Choroid plexus epithelial cell (primary cell): ENCODE data around the gene MED12.

Experiments
- DNase-seq: peaks from one replicate; pipeline ENCODE4 v3.0.0-alpha.2; 2010; ENCODE audit warnings: low read depth
- H3K4me3 ChIP-seq: 2 replicates; pipeline ENCODE4 v1.5.1; 2011; ENCODE audit warnings: low read depth, mild to moderate bottlenecking, control low read depth, low read length, moderate library complexity
- TF ChIP-seq, protein P1 (sequence below): conservative IDR thresholded peaks from 2 replicates; pipeline ENCODE4 v1.5.1; 2011; ENCODE audit warnings: low read depth, mild to moderate bottlenecking, control low read depth, inconsistent platforms, low read length, moderate library complexity

The MED12 gene

DNA sequence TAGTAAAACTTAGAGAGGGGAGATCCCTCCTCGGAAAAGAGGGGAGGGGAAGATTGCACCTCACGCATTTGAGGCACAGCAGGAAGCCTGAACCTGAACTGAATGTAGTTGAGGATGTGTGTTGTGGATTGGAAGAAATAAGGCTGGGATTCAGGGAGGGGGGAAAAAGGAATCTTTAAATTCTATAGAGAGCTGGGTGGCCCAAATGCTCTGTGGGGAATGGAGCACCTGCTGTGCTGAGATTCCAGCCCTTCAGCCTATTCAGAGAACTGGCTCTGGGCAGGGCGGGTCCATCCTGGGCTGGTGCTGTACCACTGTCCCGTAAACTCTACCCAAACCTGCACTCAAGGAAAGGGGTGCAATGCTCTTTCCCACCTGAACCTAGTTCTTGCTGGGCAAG lies 18.7 kb upstream of the MED12 start:
- no peak overlapping the region for H3K4me3 ChIP-seq
- TF ChIP-seq, protein P1, sequence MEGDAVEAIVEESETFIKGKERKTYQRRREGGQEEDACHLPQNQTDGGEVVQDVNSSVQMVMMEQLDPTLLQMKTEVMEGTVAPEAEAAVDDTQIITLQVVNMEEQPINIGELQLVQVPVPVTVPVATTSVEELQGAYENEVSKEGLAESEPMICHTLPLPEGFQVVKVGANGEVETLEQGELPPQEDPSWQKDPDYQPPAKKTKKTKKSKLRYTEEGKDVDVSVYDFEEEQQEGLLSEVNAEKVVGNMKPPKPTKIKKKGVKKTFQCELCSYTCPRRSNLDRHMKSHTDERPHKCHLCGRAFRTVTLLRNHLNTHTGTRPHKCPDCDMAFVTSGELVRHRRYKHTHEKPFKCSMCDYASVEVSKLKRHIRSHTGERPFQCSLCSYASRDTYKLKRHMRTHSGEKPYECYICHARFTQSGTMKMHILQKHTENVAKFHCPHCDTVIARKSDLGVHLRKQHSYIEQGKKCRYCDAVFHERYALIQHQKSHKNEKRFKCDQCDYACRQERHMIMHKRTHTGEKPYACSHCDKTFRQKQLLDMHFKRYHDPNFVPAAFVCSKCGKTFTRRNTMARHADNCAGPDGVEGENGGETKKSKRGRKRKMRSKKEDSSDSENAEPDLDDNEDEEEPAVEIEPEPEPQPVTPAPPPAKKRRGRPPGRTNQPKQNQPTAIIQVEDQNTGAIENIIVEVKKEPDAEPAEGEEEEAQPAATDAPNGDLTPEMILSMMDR = no peak
- no peak for DNase-seq

DNA sequence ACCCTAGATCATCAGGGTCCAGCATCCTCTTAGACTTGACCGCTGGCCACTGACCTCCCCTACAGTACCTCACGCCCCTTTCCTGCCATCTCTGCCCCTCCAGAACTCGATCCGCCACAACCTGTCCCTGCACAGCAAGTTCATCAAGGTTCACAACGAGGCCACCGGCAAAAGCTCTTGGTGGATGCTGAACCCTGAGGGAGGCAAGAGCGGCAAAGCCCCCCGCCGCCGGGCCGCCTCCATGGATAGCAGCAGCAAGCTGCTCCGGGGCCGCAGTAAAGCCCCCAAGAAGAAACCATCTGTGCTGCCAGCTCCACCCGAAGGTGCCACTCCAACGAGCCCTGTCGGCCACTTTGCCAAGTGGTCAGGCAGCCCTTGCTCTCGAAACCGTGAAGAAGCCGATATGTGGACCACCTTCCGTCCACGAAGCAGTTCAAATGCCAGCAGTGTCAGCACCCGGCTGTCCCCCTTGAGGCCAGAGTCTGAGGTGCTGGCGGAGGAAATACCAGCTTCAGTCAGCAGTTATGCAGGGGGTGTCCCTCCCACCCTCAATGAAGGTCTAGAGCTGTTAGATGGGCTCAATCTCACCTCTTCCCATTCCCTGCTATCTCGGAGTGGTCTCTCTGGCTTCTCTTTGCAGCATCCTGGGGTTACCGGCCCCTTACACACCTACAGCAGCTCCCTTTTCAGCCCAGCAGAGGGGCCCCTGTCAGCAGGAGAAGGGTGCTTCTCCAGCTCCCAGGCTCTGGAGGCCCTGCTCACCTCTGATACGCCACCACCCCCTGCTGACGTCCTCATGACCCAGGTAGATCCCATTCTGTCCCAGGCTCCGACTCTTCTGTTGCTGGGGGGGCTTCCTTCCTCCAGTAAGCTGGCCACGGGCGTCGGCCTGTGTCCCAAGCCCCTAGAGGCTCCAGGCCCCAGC lies 17.6 kb upstream of the MED12 start:
- TF ChIP-seq, protein P1 = no peak
- H3K4me3 ChIP-seq = no peak overlapping the region
- no peak for DNase-seq

DNA sequence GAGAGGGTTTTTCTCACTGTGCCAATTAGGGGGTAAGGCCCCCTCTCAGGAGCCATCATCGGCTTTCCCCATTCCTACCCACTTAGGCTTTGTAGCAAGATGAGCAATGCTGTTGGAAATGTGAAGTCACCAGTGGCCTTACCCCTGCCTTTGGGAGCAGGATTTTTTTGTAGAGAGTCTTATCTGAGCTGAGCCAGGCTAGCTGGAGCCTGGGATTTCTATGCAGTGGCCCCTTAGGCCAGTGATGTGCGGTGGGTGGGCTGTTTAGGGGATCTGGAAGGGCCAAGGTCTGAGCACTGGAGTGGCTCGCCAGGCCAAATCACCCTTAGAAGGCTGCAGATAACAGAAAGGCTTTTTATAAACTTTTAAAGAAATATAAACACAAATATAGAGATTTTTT lies 16.1 kb upstream of the MED12 start:
- no peak for DNase-seq
- TF ChIP-seq, protein P1 = no peak
- H3K4me3 ChIP-seq = no peak overlapping the region

DNA sequence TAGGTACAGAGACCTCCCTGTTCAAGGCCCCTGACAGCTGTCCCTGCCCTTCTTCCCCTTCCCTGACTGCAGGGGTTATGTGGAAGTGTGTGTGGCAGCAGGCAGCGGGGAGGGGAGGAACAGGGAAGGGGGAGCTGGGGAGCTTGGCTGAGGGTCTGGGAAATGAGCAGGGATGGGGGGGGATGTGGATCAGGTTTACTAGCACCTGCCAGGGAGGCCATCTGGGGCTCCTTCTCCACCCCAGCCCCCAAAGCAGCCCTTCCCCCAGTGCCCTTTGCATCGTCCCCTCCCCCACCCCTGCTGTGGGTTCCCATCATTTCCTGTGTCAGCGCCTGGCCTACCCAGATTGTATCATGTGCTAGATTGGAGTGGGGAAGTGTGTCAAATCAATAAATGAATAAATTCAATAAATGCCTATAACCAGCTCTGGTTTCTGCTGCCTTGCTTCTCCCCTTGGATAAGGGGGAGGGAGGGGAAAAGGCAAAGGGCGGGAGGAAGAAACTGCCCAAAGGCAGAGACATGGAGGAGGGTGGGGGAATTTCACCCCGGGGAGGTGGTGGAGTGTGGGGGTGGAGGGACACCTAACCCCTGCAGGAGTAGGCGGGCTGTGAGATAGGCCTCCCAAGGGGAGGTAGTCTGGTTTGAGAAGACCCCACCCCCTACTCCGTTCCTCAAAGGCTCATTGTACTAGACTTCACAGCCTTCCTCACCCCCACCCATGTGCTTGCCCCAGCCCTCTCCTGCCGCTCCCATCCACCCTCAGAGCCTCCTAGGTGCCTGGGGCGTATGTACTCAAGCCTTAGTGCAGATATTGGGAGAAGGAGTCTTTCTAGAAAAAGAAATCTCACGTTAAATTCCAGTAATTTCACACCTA lies 15.0 kb upstream of the MED12 start:
- no peak for DNase-seq
- TF ChIP-seq, protein P1 = no peak
- H3K4me3 ChIP-seq = no peak overlapping the region

DNA sequence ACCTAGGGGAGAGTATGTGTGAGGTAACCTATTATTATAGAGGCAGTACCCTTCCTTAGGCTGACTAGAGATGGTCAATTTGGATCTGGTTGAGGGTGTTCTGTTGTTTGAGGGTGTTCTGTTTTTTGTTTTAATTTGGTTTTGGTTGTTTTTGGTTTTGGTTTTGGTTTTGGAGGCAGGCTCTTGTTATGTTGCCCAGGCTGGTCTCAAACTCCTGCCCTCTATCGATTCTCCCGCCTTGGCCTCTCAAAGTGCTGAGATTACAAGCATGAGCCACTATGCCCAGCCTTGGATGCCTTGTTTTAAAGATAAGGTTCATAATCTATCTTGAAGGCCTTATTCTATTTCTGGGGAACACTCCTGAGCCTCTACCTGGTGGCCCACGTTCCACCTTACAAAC lies 12.8 kb upstream of the MED12 start:
- no peak overlapping the region for H3K4me3 ChIP-seq
- TF ChIP-seq, protein P1 = no peak
- DNase-seq = no peak

DNA sequence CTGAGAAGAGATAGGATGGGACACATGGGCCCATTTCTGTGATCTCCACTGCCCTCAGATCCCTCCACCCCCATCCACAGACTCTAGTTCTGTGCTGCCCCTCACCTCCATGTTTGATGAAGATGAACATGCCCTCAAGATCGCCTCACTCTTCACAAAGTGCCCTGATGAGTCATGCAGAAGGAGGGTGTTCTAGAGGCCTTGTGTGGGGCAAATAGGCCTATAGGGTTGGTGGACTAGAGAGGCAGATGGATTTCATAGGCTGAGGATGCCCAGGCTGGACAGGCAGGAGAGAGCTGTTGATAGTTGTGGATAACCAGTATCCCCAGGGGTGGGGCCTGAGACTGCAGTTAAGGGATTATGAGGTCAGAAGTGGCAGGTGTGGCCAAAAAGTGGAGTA lies 12.0 kb upstream of the MED12 start, which contains the start of gene CXorf65:
TSS of gene CXorf65 (minus strand) at position 314 of the 400 bp plus-strand sequence. CDS start at position 130, 184 bp downstream.
- TF ChIP-seq, protein P1 = no peak
- no peak within 1 kb of the TSS for H3K4me3 ChIP-seq
- no peak for DNase-seq
